ENCODE data around the gene KNL1.

GRCh38 chr15:40595219-40595618, 1.2 kb downstream of the KNL1 start:
- TF ChIP-seq ZNF792 (tag by site-specific recombination; IDR thresholded peaks at IDR 0.05): no peak
- TF ChIP-seq CTCF (tag by site-specific recombination; IDR thresholded peaks at IDR 0.05): no peak
- no peak for TF ChIP-seq ZNF423 (tag by site-specific recombination; IDR thresholded peaks at IDR 0.05)
- no peak for TF ChIP-seq ZNF837 (tag by site-specific recombination; IDR thresholded peaks at IDR 0.05)
- no peak for TF ChIP-seq KLF17 (tag by site-specific recombination; IDR thresholded peaks at IDR 0.05)
- TF ChIP-seq ZNF138 (tag by site-specific recombination; IDR thresholded peaks at IDR 0.05; ENCODE audit: borderline replicate concordance): no peak

All from HEK293 (cell line).